HepG2 (cell line): ENCODE measurements around the gene DENND4C. TPM values are rescaled to one million over a fixed set of nuclear protein-coding genes. Genes with fewer than 3 reads are reported as not detected.

Experiments used
- ATAC-seq: fragments of 200-7000 bp; cut with Tn5 transposase; 3 replicates; pipeline ENCODE4 v1.9.1; 2020; ENCODE audit warnings: mild to moderate bottlenecking, moderate library complexity
- BruUV-seq: library from RNA; stranded (reverse); fragments of 400-500 nt; replicated peaks from 2 replicates; lab custom pipeline; 2021; lab: Mats Ljungman, UMichigan
- CTCF ChIA-PET: fragments of 300-600 bp; formaldehyde crosslinking; extraction: SDS; loops from one replicate; lab custom pipeline; 2021; ENCODE audit warnings: low total read pairs, inconsistent platforms, low intra/inter-chr PET ratio; lab: Yijun Ruan, JAX
- POLR2A ChIA-PET: fragments of 350-600 bp; sonication (Branson Sonifier 250); formaldehyde crosslinking; loops from one replicate; lab custom pipeline; 2020; ENCODE audit warnings: antibody characterized with exemption, inconsistent platforms; lab: Yijun Ruan, JAX
- DNase-seq: peaks from one replicate; pipeline ENCODE4 v3.0.0-alpha.2; 2015; ENCODE audit warnings: low spot score
- FAIRE-seq: peaks from 3 replicates; lab custom pipeline; 2011; peaks lifted over from hg19 to GRCh38; lab: Jason Lieb, UNC
- H2AFZ ChIP-seq: one replicate; pipeline ENCODE4 v1.6.1; 2011; ENCODE audit warnings: low read length, inconsistent platforms
- H3K27ac ChIP-seq: fragments of 300-600 bp; 3 replicates; pipeline ENCODE4 v1.8.0; 2011; ENCODE audit warnings: mixed run types, mild to moderate bottlenecking, mixed read lengths, low read length, inconsistent platforms; ENCODE audit not compliant: insufficient read depth; ENCODE audit errors: extremely low read length
- H3K27me3 ChIP-seq, 2 experiments: fragments of 200-600 bp in 1 of 2; 2 replicates in 1 of 2; 3 replicates in 1 of 2; pipeline versions ENCODE4 v1.6.0 to v1.8.0; 2011; ENCODE audit warnings: low read length in 2 of 2, mild to moderate bottlenecking in 2 of 2, moderate library complexity in 2 of 2, inconsistent platforms in 1 of 2; ENCODE audit not compliant: insufficient read depth in 2 of 2, control insufficient read depth in 1 of 2
- H3K36me3 ChIP-seq, 2 experiments: fragments of 200-600 bp in 1 of 2; replicated peaks in 1 of 2; 2 replicates in 1 of 2; 3 replicates in 1 of 2; pipeline versions ENCODE4 v1.5.1 to v1.8.0; 2011; ENCODE audit warnings: low read length in 2 of 2, inconsistent platforms in 1 of 2; ENCODE audit not compliant: insufficient read depth in 2 of 2, control insufficient read depth in 1 of 2
- H3K4me1 ChIP-seq: 2 replicates; pipeline ENCODE4 v1.5.1; 2012; ENCODE audit warnings: low read length, inconsistent platforms; ENCODE audit not compliant: insufficient read depth
- H3K4me2 ChIP-seq: 2 replicates; pipeline ENCODE4 v1.6.0; 2011; ENCODE audit warnings: low read depth, low read length, inconsistent platforms
- H3K4me3 ChIP-seq, 3 experiments: fragments of 200-600 bp in 1 of 3; sonication (generic), shearing (Covaris generic) in 1 of 3; replicated peaks in 1 of 3; 2 replicates each; pipeline ENCODE4 v1.5.1; 2011 to 2016; ENCODE audit warnings: low read length in 3 of 3, inconsistent platforms in 2 of 3, low read depth in 2 of 3, mild to moderate bottlenecking in 2 of 3, control low read depth in 1 of 3, mixed read lengths in 1 of 3; ENCODE audit not compliant: insufficient read depth in 1 of 3
- H3K79me2 ChIP-seq: one replicate; pipeline ENCODE4 v1.6.1; 2011; ENCODE audit warnings: low read length, inconsistent platforms; ENCODE audit not compliant: insufficient read depth
- H3K9ac ChIP-seq: 2 replicates; pipeline ENCODE4 v1.6.0; 2011; ENCODE audit warnings: mild to moderate bottlenecking, low read depth, low read length, inconsistent platforms; ENCODE audit not compliant: insufficient read depth
- H3K9me3 ChIP-seq: 2 replicates; pipeline ENCODE4 v1.5.1; 2012; ENCODE audit warnings: mild to moderate bottlenecking, low read length
- H4K20me1 ChIP-seq: 2 replicates; pipeline ENCODE4 v1.6.0; 2011; ENCODE audit warnings: inconsistent platforms, mild to moderate bottlenecking, low read length, moderate library complexity; ENCODE audit not compliant: insufficient read depth
- EED ChIP-seq: sonication (generic); formaldehyde crosslinking; IDR thresholded peaks from 2 replicates; pipeline ENCODE4 v1.5.0; 2020; ENCODE audit warnings: mild to moderate bottlenecking, missing genetic modification reagents
- HOXA5 ChIP-seq: sonication (generic); formaldehyde crosslinking; IDR thresholded peaks from 2 replicates; pipeline ENCODE4 v1.4.0; 2020; ENCODE audit warnings: missing genetic modification reagents
- ZNF484 ChIP-seq: sonication (generic); formaldehyde crosslinking; IDR thresholded peaks from 2 replicates; pipeline ENCODE4 v1.5.1; 2020; ENCODE audit warnings: mild to moderate bottlenecking, low read depth, missing genetic modification reagents, borderline replicate concordance
- ZNF644 ChIP-seq: IDR thresholded peaks from 2 replicates; pipeline ENCODE4 v1.6.1; 2016; ENCODE audit warnings: low read depth
- ZSCAN21 ChIP-seq: sonication (generic); formaldehyde crosslinking; IDR thresholded peaks from 2 replicates; pipeline ENCODE4 v1.8.0; 2022; ENCODE audit warnings: mild to moderate bottlenecking, missing genetic modification reagents, moderate library complexity, borderline replicate concordance
- ZXDC ChIP-seq: sonication (generic); formaldehyde crosslinking; IDR thresholded peaks from 2 replicates; pipeline ENCODE4 v1.5.0; 2020; ENCODE audit warnings: mild to moderate bottlenecking, missing genetic modification reagents
- WGBS: methylation state at CpG from one replicate; pipeline ENCODE4 v1.1.6; 2017; ENCODE audit warnings: low lambda C conversion rate; 5-methylcytosine and 5-hydroxymethylcytosine counted together
- in situ Hi-C: cut with HindIII; loops from 2 replicates; pipeline ENCODE4 v1.10.0; 2017; ENCODE audit warnings: low pct_unique_long_range_greater_than_20kb; ENCODE audit not compliant: extremely low pct_ligation_motif_present
- intact Hi-C: fragments of 100-400 bp; cut with micrococcal nuclease; formaldehyde crosslinking; loops from one replicate; pipeline ENCODE4 v1.10.0; 2022; ENCODE audit not compliant: unreplicated experiment
- polyA plus RNA-seq, 8 experiments: library from polyadenylated mRNA; depleted of rRNA in 3 of 8; stranded (reverse) in 7 of 8; unstranded in 1 of 8; fragments of >200 nt; fragmentation: Illumina TruSeq in 4 of 8; extraction: Trizol in 4 of 8; gene quantifications; 2 replicates each; pipeline versions ENCODE4 v1.2.1 to v1.2.3, GENCODE V29; 2011 to 2016; ENCODE audit warnings: low read depth in 4 of 8, missing spikeins in 1 of 8, mixed read lengths in 1 of 8; ENCODE audit not compliant: insufficient read depth in 1 of 8
- total RNA-seq, 5 experiments: library from RNA; depleted of rRNA; stranded (reverse); fragments of >200 nt; fragmentation: Illumina TruSeq; extraction: Trizol; gene quantifications; 2 replicates each; pipeline ENCODE4 v1.2.3, GENCODE V29; 2016; ENCODE audit warnings: low read depth in 1 of 5

The DENND4C gene
- total and polyA plus RNA-seq, 2 of the 13 experiments (the other 11 are each of a cell fraction or from before 2014, with no cell fraction given) = 19.1 to 27.2 TPM

- Histone ChIP-seq H3K4me3 (no peak overlapping the region), H3K27ac (no peak overlapping the region), H3K79me2 (no peaks in the 10 kb centered on the region), H3K9ac (no peak overlapping the region), H3K9me3 (no peaks in the 10 kb centered on the region), H3K4me1 (peaks cover 30% of the 10 kb centered on the region), H2AFZ (no peak overlapping the region), H3K36me3 (no peaks in the 10 kb centered on the region), H3K4me2 (no peak overlapping the region), H4K20me1 (no peaks in the 10 kb centered on the region), H3K27me3 (no peaks in the 10 kb centered on the region)
- 92% methylated on average over 5 of the region's 5 CpGs for WGBS
- FAIRE-seq = no peak
- no peak for DNase-seq
- POLR2A ChIA-PET = interaction anchor here (0.8 kb wide), 1 partner anchor 29 kb away, joined by 6 read pairs; no protein-coding TSS in a partner anchor
- TF ChIP-seq ZXDC (no peak), ZSCAN21 (CRISPR knock-in tag) (no peak), ZNF484 (CRISPR knock-in tag) (no peak), ZNF644 (CRISPR knock-in tag) (no peak), HOXA5 (CRISPR knock-in tag) (no peak), EED (CRISPR knock-in tag) (no peak)
- intact Hi-C loops (loop anchor here (10.0 kb wide), 1 partner anchor 274 kb away; no protein-coding TSS in a partner anchor), in situ Hi-C loops (no loop called here)
- CTCF ChIA-PET = no interaction called here
- ATAC-seq = no peak
- no TSS peak for BruUV-seq
Measured at GRCh38 chr9:19180991-19181390, 49.5 kb upstream of the DENND4C start.
